ENCODE results near the gene ACOX2. TPM values are rescaled to one million over a fixed set of nuclear protein-coding genes. Genes with fewer than 3 reads are reported as not detected.
A peak's percentile ranks its signal among the peaks of the same experiment; 100 is the strongest.

ACOX2 gene
- total and polyA plus RNA-seq, 2 of the 13 experiments (the other 11 are each of a cell fraction or from before 2014, with no cell fraction given), result 42.6 to 98.5 TPM

DNA sequence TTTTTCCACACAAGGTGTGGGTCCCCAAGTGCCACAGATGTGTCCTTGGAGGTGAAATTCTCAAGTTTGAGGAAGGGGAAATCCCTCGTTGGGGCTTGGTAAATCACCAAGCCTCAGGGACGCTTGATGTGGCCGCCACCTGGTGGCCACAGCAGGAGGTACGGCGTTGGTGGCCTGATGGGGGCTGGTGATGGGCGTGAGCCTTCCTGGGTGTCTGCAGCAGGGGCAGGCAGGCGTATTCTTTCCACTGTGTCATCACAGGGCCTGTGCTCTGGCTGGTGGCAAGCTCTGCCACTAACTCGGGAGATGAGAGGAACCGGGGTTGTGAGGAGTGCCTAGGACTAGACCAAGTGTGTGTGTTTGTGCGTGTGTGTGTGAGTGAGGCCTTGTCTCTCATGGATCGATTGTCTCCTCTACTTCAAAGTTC lies 4.2 kb downstream of the ACOX2 start (continued):
- TF ChIP-seq, protein P1, sequence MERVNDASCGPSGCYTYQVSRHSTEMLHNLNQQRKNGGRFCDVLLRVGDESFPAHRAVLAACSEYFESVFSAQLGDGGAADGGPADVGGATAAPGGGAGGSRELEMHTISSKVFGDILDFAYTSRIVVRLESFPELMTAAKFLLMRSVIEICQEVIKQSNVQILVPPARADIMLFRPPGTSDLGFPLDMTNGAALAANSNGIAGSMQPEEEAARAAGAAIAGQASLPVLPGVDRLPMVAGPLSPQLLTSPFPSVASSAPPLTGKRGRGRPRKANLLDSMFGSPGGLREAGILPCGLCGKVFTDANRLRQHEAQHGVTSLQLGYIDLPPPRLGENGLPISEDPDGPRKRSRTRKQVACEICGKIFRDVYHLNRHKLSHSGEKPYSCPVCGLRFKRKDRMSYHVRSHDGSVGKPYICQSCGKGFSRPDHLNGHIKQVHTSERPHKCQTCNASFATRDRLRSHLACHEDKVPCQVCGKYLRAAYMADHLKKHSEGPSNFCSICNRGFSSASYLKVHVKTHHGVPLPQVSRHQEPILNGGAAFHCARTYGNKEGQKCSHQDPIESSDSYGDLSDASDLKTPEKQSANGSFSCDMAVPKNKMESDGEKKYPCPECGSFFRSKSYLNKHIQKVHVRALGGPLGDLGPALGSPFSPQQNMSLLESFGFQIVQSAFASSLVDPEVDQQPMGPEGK (CRISPR knock-in tag; IDR thresholded peaks at IDR 0.05), result peak; percentile 77
- TF ChIP-seq, protein P2, sequence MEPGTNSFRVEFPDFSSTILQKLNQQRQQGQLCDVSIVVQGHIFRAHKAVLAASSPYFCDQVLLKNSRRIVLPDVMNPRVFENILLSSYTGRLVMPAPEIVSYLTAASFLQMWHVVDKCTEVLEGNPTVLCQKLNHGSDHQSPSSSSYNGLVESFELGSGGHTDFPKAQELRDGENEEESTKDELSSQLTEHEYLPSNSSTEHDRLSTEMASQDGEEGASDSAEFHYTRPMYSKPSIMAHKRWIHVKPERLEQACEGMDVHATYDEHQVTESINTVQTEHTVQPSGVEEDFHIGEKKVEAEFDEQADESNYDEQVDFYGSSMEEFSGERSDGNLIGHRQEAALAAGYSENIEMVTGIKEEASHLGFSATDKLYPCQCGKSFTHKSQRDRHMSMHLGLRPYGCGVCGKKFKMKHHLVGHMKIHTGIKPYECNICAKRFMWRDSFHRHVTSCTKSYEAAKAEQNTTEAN (CRISPR knock-in tag; conservative IDR thresholded peaks at IDR 0.05), result no peak
- TF ChIP-seq ZNF547 (CRISPR knock-in tag; IDR thresholded peaks at IDR 0.05) (no peak), RCOR2 (CRISPR knock-in tag; IDR thresholded peaks at IDR 0.05) (0 out of 2 replicates have a peak, but pooled peaks have one; percentile 18), SALL1 (CRISPR knock-in tag; IDR thresholded peaks at IDR 0.05) (peak; percentile 70), BCL6 (CRISPR knock-in tag; IDR thresholded peaks at IDR 0.05) (0 out of 2 replicates have a peak, but pooled peaks have one; percentile 23)
- TF ChIP-seq, protein P3, sequence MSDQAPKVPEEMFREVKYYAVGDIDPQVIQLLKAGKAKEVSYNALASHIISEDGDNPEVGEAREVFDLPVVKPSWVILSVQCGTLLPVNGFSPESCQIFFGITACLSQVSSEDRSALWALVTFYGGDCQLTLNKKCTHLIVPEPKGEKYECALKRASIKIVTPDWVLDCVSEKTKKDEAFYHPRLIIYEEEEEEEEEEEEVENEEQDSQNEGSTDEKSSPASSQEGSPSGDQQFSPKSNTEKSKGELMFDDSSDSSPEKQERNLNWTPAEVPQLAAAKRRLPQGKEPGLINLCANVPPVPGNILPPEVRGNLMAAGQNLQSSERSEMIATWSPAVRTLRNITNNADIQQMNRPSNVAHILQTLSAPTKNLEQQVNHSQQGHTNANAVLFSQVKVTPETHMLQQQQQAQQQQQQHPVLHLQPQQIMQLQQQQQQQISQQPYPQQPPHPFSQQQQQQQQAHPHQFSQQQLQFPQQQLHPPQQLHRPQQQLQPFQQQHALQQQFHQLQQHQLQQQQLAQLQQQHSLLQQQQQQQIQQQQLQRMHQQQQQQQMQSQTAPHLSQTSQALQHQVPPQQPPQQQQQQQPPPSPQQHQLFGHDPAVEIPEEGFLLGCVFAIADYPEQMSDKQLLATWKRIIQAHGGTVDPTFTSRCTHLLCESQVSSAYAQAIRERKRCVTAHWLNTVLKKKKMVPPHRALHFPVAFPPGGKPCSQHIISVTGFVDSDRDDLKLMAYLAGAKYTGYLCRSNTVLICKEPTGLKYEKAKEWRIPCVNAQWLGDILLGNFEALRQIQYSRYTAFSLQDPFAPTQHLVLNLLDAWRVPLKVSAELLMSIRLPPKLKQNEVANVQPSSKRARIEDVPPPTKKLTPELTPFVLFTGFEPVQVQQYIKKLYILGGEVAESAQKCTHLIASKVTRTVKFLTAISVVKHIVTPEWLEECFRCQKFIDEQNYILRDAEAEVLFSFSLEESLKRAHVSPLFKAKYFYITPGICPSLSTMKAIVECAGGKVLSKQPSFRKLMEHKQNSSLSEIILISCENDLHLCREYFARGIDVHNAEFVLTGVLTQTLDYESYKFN (CRISPR knock-in tag; conservative IDR thresholded peaks at IDR 0.05), result 0 out of 2 replicates have a peak, but pooled peaks have one; percentile 42
